GM18519 (cell line): ENCODE measurements around the gene FBXO7.

ENCODE experiments used
- ATAC-seq: cut with Tn5 transposase; IDR thresholded peaks from one replicate; pipeline ENCODE4 v1.9.1; 2021; ENCODE audit warnings: mild to moderate bottlenecking, moderate library complexity; ENCODE audit not compliant: unreplicated experiment, low FRiP score

Gene FBXO7

DNA sequence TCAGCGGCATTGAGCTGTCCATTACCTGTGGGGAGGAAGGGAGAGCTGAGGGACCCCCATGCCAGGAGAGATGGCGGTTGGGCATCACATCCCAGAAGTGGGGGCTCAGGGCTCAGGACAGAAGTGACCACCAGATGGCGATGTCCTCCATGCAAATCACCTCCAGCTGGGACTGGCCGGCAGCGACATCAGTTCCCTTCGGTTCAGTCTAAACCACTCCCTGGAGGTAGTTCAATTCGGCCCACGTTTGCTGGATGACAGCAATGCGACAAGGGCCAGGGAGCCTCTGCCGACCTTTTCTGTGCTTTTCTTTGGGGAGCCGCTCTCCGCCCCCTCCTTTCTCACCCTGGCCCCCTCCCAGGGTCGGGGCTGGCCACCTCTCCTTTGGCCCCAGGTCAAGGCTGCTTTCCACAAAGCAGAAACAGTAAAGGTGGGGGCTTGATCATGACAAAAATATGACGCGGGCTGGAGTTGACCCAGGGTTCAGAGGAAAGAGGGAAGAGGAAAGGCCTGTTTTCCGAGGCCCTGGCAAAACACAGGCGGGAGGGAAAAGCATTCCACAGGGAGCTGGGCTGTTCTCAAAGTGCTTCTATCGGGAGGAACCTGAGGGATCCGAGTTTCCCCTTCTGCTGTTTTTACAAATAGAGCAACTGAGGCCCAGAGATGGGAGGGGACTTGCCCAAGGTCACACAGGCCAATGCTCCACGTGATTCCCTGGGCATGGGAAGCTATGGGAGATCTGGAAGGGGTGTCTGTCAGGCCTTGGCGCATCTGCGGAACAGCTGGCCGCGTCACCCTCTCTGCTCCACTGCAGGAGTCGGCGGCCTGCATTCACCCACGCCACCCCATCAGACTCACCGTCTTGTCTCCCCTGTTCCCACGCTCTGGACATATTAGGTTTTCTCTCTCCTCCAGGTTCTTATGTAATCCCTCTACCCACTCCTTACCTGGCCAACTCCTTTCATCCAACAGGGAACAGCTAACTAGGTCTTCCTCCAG, 54.7 kb downstream of the FBXO7 start:
- ATAC-seq = no peak

DNA sequence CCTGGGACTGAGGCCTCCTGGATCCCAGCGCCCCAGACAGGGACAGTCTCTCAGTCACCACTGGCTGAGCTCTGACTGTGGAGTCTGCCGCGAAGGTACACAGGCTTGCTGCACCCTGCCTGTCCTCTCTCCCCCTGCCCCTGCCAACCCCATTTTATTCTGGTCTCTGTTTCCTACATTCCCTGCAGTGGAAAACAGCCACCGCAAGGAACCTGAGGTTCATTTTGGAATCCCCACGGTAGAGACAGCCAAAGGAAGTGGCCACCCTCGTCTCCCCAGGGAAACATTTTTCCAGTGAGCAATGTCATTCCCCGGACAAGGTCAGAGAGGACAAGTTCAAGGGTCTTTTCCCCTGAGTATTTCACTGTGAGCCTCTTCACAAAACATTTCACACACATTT, 56.6 kb downstream of the FBXO7 start:
- no peak for ATAC-seq

DNA sequence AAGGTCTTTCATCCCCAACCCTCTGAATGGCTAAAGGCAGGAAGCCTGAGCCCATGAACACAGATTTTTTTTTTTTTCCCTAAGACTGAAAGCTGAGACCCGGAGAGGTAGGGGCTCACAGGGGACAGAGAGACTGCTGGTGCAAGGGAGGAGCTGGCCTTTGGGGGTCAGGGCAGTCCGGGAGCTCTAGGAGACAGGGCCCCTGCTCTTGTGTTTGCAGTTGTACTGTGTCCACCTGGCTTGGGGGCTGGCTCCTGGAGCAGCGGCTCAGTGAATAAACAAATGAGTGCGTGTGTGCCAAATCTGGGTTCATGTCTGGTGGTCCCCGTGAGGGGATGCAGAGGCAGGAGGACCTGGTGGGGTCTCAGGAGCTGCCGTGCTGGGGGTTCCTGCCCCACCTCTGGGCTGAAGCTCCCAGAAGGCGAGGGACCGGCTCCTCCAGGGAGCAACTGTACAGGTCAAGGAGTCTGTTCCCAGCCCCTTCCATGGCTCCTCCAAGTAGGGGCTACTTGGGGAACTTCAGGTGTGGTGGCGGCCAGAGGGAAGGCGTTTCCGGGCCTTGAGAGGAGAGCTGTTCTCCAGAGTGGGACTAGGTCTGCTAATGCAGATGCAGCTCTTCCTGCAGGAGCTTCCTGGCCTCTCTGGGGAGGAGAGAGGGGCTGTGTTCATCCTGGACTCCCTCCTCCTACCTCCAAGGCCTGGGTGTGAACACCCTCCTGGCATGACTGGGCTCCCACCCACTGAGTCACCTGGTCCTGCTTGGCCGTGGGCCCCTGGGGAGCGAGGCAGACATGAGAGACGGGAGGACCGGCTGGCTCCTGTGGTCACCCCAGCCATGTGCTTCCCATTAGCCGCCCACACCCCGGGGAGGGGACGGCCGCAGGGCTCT, 57.6 kb downstream of the FBXO7 start:
- no peak for ATAC-seq

DNA sequence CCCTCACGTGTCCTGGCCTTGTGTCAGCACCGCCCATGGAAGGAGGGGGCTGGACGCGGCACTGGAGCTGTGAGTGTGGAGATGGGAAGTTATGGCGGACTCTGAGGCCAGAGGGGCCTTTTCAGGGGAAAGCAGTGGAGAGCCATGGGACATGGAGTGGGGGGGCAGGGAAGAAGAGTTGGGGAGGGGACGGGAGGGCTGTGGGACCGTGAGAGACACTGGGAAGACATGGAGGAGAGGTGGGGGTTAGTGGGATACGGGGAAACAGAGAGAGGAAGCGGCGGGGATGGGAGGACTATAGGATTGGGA, 58.2 kb downstream of the FBXO7 start:
- ATAC-seq = no peak

DNA sequence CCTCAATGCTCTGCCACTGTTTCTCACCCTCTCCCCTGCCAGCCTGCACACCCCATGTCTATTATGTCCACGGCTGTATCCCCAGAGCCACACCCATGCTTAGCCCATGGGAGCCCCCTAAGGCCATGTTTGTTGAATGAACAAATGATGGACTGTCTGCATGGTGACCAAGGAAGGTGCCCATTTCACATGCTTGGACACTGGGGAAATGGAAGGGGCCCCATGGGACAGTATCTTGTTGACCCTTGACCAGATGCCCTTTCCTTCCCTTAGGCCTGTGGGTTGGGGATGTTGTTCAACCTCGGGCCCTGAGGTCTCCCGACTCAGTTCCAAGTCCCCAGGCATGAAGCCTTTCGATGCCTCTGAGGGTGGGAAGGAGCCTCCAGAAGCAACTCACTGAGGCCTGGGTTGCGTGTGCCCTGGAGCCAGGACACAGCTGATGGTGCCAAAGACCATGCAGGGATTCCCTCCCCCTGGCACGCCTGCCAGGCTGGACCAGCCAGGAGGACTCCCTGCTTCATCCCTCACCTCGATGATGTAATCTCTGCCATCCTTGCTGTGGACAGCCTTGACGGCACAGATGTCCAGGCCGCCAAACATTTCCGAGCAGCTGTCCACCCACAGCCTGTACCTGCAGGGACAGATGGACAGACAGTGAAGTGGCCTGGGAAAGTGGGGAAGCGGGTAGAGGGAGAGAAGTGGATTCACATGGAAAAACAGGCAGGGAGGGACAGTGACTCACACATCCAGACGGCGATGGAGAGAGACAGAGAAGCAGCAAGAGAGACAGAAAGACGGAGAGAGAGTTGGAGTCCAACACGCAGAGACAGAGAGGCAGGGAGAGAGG, 58.9 kb downstream of the FBXO7 start:
- no peak for ATAC-seq

- ATAC-seq = no peak
Measured at GRCh38 chr22:32534252-32535235, 59.9 kb downstream of the FBXO7 start.

DNA sequence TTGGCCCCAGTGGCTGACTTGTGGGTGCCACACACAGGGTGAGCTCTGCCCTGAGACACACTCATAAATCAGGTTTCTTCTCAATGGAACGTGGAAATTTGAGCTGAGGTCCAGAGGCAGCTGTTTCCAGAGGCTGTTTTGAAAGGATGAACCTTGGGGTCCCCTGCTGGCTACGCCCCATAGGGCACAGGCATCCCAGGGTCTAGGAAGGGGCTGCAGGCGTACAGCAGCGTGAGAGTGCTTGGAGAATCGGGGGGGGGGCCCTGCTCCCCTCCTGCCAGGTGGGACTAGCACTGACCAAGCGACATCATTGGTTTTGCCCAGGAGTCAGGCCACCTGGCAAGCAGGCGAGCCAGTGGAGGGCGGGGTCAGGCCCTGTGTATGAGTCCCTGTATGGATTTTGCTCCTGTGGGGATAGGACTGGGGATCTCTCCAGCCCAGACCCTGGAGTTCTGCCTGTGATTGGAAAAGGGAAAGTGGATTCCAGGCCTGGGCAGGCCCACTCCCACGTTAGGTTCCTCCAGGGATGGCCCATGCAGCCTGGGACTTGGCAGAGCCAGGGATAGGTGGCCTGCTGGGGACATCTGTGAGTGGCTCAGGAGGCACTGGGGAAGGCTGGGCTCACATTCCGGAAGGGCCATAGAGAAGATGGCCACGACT, 61.0 kb downstream of the FBXO7 start:
- ATAC-seq = no peak

DNA sequence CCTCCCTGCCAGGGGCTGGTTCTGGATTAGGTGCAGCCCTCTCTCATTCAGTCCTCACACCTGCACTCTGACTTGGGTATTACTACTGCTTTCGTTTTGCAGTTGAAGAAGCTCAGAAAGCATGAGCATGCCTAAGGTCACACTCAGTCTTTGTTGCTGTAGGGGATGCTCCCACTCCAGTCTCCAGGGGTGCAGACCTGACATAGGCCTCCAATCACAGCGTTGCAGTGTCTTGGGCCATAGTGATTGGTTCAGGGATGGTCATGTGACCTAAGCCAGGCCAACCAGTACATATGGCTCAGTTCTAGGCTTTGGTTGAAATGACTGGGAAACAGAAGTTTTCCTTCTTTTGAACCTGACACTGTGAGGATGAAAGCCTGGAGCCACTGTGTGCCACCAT, 61.7 kb downstream of the FBXO7 start:
- no peak for ATAC-seq

GRCh38 chr22:32538521-32538920, 63.9 kb downstream of the FBXO7 start:
- ATAC-seq = no peak

GRCh38 chr22:32539631-32540421, 65.2 kb downstream of the FBXO7 start:
- no peak for ATAC-seq

GRCh38 chr22:32541481-32541880, 66.9 kb downstream of the FBXO7 start:
- ATAC-seq = no peak

GRCh38 chr22:32542066-32542676, 67.6 kb downstream of the FBXO7 start:
- ATAC-seq = no peak

- no peak for ATAC-seq
Measured at GRCh38 chr22:32542677-32543357, 68.2 kb downstream of the FBXO7 start.

GRCh38 chr22:32544953-32545558, 70.4 kb downstream of the FBXO7 start:
- ATAC-seq = no peak

DNA sequence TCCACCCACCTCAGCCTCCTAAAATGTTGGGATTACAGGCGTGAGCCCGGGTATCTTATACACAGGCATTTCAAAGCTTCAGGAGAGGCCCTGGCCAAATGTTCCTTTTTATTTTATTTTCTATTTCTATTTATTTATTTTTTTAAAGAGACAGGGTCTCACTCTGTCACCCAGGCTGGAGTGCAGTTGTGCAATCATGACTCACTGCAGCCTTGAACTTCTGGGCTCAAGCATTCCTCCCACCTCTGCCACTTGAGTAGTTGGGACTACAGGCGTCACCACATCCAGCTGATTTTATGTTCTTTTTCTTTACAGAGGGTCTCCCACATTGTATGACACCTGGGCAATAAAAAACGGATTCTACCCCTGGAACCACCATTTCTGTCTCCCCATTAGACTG, 71.2 kb downstream of the FBXO7 start:
- no peak for ATAC-seq

- no peak for ATAC-seq
Measured at GRCh38 chr22:32546496-32546895, 71.9 kb downstream of the FBXO7 start.

GRCh38 chr22:32546935-32547334, 72.3 kb downstream of the FBXO7 start:
- no peak for ATAC-seq
